OCI-LY1 (cell line): ENCODE measurements around the gene SPRR1B.

Experiments
- CTCF ChIP-seq: fragments of 200-600 bp; sonication (generic), shearing (Covaris generic); IDR thresholded peaks from 2 replicates; pipeline ENCODE4 v1.5.1; 2017; ENCODE audit warnings: mild to moderate bottlenecking, antibody characterized with exemption, low read length, moderate library complexity, mixed read lengths
- EZH2 ChIP-seq: fragments of 200-600 bp; sonication (generic), shearing (Covaris generic); IDR thresholded peaks from 2 replicates; pipeline ENCODE4 v1.8.0; 2017; ENCODE audit warnings: borderline replicate concordance, mixed run types, mild to moderate bottlenecking, antibody characterized with exemption, low read length, moderate library complexity, mixed read lengths

- TF ChIP-seq CTCF, result no peak
- TF ChIP-seq EZH2, result no peak
Measured at GRCh38 chr1:153000294-153000693, 30.7 kb upstream of the SPRR1B start.
